Left forelimb (tissue), 1 donor: Measurements from ENCODE around the gene KIF6.

Experiments used
- DNase-seq: peaks from one replicate; pipeline ENCODE4 v3.0.0-alpha.2; 2018; ENCODE audit warnings: low spot score

KIF6 gene

GRCh38 chr6:39281312-39281980, 443.8 kb downstream of the KIF6 start:
- DNase-seq, result no peak

- no peak for DNase-seq
These were observed 444.9 kb downstream of the KIF6 start for GRCh38 chr6:39280247-39280731.
